Lung (tissue), 12 donors: ENCODE results near the gene TDRD3. TPM values are rescaled to one million over a fixed set of nuclear protein-coding genes. Genes with fewer than 3 reads are reported as not detected.

ENCODE experiments used
- ATAC-seq: fragments of 200-7000 bp; cut with Tn5 transposase; one replicate; pipeline ENCODE4 v1.9.1; 2020; ENCODE audit warnings: moderate number of reproducible peaks; ENCODE audit not compliant: insufficient read depth, low FRiP score
- DNase-seq, 3 donors: peaks; one replicate each; pipeline ENCODE4 v3.0.0-alpha.2; 2013 to 2017
- H3K27ac ChIP-seq, 2 donors: one replicate each; pipeline ENCODE4 v1.5.1; 2013; ENCODE audit warnings: mild to moderate bottlenecking in 2 of 2, moderate library complexity in 2 of 2, control low read depth in 1 of 2, inconsistent platforms in 1 of 2, low read depth in 1 of 2, low read length in 1 of 2
- H3K27me3 ChIP-seq, 3 donors: one replicate each; pipeline ENCODE4 v1.5.1; 2013; ENCODE audit warnings: low read length in 2 of 3; ENCODE audit not compliant: control insufficient read depth in 3 of 3, insufficient read depth in 3 of 3
- H3K36me3 ChIP-seq, 4 donors: one replicate each; pipeline ENCODE4 v1.5.1; 2013; ENCODE audit warnings: low read length in 4 of 4, mild to moderate bottlenecking in 1 of 4, moderate library complexity in 1 of 4; ENCODE audit not compliant: control insufficient read depth in 4 of 4, insufficient read depth in 4 of 4
- H3K4me1 ChIP-seq, 5 donors: one replicate each; pipeline ENCODE4 v1.5.1; 2013; ENCODE audit warnings: low read length in 5 of 5, mild to moderate bottlenecking in 2 of 5, moderate library complexity in 1 of 5; ENCODE audit not compliant: control insufficient read depth in 5 of 5, insufficient read depth in 5 of 5
- H3K4me3 ChIP-seq: one replicate; pipeline ENCODE4 v1.5.1; 2013; ENCODE audit warnings: mild to moderate bottlenecking, control low read depth, moderate library complexity
- H3K9ac ChIP-seq, 2 donors: one replicate each; pipeline ENCODE4 v1.5.1; 2013; ENCODE audit warnings: low read length in 2 of 2, control low read depth in 1 of 2; ENCODE audit not compliant: insufficient read depth in 1 of 2
- H3K9me3 ChIP-seq, 4 donors: one replicate each; pipeline ENCODE4 v1.5.1; 2013; ENCODE audit warnings: low read length in 3 of 4, mild to moderate bottlenecking in 1 of 4, moderate library complexity in 1 of 4; ENCODE audit not compliant: control insufficient read depth in 4 of 4, insufficient read depth in 3 of 4
- WGBS, 2 donors: extraction: QIAGEN DNeasy Blood & Tissue Kit; methylation state at CpG; one replicate each; pipeline ENCODE4 v1.1.7; 2013; 5-methylcytosine and 5-hydroxymethylcytosine counted together
- polyA plus RNA-seq, 2 donors: library from polyadenylated mRNA; stranded (reverse); fragments of 200-250 nt; gene quantifications; one replicate each; pipeline ENCODE4 v1.2.1, GENCODE V29; 2013
- total RNA-seq, 2 donors: library from RNA; depleted of rRNA in 1 of 2; stranded (reverse); fragments of >200 nt in 1 of 2; gene quantifications; one replicate each; pipeline ENCODE4 v1.2.1, GENCODE V29; 2014 to 2021
- TF ChIP-seq, protein P1 (sequence below): IDR thresholded peaks from 2 replicates; pipeline ENCODE4 v1.5.1; 2012; ENCODE audit warnings: mild to moderate bottlenecking; ENCODE audit errors: control extremely low read depth, extremely low read depth
- donor health status: control.
- donor health status: control.
- donor health status: Bipolar disorder and iron deficiency.
- donor health status: healthy.
- donor health status: DM: yes; HTN: yes; CAD: no.

Gene TDRD3
- total and polyA plus RNA-seq, 4 donors, result 6.5 to 56.7 (median 19.4) TPM

DNA sequence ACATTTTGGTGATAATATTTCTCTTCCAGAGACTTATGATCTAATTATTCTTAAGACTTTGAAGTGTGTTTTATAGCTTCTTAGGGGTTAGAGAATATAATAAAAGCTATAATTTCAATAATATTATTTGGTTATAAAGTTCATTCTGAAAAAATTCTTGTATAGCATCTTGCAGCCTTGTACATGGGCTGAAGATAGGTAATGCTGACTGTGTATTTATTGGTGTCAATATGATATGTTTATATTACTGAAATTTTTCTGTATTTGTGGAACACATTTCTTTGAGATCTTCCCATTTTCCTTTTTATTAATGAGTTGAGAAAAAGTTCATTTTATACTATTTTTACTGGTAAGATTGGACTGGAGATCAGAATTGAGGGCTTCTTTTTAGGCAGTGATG is 87.8 kb downstream of the TDRD3 start:
- TF ChIP-seq, protein P1, sequence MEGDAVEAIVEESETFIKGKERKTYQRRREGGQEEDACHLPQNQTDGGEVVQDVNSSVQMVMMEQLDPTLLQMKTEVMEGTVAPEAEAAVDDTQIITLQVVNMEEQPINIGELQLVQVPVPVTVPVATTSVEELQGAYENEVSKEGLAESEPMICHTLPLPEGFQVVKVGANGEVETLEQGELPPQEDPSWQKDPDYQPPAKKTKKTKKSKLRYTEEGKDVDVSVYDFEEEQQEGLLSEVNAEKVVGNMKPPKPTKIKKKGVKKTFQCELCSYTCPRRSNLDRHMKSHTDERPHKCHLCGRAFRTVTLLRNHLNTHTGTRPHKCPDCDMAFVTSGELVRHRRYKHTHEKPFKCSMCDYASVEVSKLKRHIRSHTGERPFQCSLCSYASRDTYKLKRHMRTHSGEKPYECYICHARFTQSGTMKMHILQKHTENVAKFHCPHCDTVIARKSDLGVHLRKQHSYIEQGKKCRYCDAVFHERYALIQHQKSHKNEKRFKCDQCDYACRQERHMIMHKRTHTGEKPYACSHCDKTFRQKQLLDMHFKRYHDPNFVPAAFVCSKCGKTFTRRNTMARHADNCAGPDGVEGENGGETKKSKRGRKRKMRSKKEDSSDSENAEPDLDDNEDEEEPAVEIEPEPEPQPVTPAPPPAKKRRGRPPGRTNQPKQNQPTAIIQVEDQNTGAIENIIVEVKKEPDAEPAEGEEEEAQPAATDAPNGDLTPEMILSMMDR, result no peak
- Histone ChIP-seq H3K27ac (no peak overlapping the region), H3K4me1 (no peaks in the 10 kb centered on the region), H3K4me3 (no peak overlapping the region), H3K27me3 (no peaks in the 10 kb centered on the region), H3K9ac (no peak overlapping the region), H3K36me3 (peaks cover 2 to 12% (median 7%) of the 10 kb centered on the region in 4 donors), H3K9me3 (peaks cover 0 to 4% (median 1%) of the 10 kb centered on the region in 4 donors)
- ATAC-seq (no peak), DNase-seq (no peak)

DNA sequence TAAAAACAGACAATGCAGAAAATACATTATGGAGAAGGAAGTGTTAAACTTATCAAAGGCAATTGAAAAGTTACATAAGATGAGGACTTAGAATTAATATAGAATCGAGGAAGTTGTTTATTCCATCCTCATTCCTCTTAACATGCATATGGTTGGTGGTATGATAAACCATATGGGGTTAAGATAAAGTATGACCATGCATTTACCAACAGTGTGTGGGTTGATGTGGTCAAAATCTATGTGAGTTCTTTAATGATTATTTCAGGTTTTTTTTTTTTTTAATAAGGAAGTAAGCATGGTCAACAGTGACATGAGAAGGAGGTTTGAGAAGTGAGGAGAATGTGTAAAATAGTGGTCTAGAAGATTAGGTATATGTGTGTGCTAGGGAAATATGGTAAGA is 94.5 kb downstream of the TDRD3 start:
- 79 to 96% methylated on average over 1 of the region's 1 CpG for WGBS, 2 donors
- no peak overlapping the region for H3K9ac ChIP-seq
- no peak overlapping the region for H3K27ac ChIP-seq
- DNase-seq, result no peak
- H3K4me3 ChIP-seq, result no peak overlapping the region
- peaks cover 4 to 14% (median 9%) of the 10 kb centered on the region in 4 donors for H3K36me3 ChIP-seq
- TF ChIP-seq, protein P1, result no peak
- no peaks in the 10 kb centered on the region for H3K9me3 ChIP-seq
- no peaks in the 10 kb centered on the region for H3K27me3 ChIP-seq
- H3K4me1 ChIP-seq, result no peaks in the 10 kb centered on the region
- no peak for ATAC-seq

DNA sequence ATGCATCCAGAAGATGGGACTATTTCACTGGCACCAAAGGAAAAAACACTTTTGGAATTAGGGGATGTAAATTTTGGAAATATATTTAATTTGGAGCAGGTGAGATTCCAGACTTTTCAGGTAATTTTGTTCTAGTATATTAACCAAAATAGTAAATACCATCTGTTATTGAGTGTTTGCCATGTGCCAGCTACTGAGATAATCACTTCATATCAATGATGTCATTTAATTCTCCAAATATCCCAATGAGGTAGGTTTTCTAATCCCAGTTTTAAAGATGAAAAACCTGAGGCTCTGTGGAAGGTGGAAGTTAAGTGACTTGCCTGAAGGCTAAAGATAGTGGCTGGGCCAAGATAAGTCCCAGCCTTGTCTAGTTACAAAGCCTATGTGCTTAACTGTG is 95.2 kb downstream of the TDRD3 start:
- no peak overlapping the region for H3K27ac ChIP-seq
- TF ChIP-seq, protein P1, result no peak

DNA sequence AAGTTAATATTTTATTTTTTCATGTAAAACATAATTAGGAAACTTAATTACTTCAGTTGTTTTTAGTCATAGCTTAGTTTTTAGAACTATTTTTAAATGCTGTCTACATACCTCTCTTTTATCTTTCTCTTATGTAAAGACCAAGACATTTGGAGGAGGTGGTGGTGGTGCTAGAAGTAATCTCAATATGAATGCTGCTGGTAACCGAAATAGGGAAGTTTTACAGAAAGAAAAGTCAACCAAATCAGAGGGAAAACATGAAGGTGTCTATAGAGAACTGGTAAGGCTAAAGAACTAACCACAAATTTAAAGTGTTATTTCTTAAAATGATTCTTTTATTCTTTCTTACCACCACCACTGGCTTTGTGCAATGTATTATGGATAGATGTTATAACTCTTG is 97.3 kb downstream of the TDRD3 start:
- ATAC-seq (no peak), DNase-seq (no peak)
- WGBS, 2 donors, result 90% methylated on average over 1 of the region's 1 CpG
- H3K9ac ChIP-seq, result no peak overlapping the region
- TF ChIP-seq, protein P1, result no peak
- no peak overlapping the region for H3K4me3 ChIP-seq
- H3K36me3 ChIP-seq, result peaks cover 4 to 24% (median 17%) of the 10 kb centered on the region in 4 donors
- no peak overlapping the region for H3K27ac ChIP-seq
- H3K4me1 ChIP-seq, result no peaks in the 10 kb centered on the region
- no peaks in the 10 kb centered on the region for H3K27me3 ChIP-seq
- peaks cover 0 to 3% (median 0%) of the 10 kb centered on the region in 4 donors for H3K9me3 ChIP-seq

More for the DNA sequence above, 95.2 kb downstream of the TDRD3 start:
- H3K27me3 ChIP-seq, result no peaks in the 10 kb centered on the region
- H3K4me3 ChIP-seq, result no peak overlapping the region
- H3K9ac ChIP-seq, result no peak overlapping the region
- ATAC-seq (no peak), DNase-seq (no peak)
- peaks cover 4 to 21% (median 11%) of the 10 kb centered on the region in 4 donors for H3K36me3 ChIP-seq
- H3K9me3 ChIP-seq, result no peaks in the 10 kb centered on the region
- H3K4me1 ChIP-seq, result no peaks in the 10 kb centered on the region
